Type B pancreatic cell (in vitro differentiated cells): ENCODE measurements around the gene POLA1. TPM values are rescaled to one million over a fixed set of nuclear protein-coding genes. Genes with fewer than 3 reads are reported as not detected.

ENCODE experiments used
- DNase-seq: peaks from one replicate; pipeline ENCODE4 v3.0.0; 2021; ENCODE audit warnings: mixed read lengths; ENCODE audit not compliant: unreplicated experiment; ENCODE audit errors: extremely low spot score
- H3K27ac Mint-ChIP-seq: 2 replicates; pipeline ENCODE4 v1.8.0; 2021; ENCODE audit warnings: mild to moderate bottlenecking, mixed read lengths
- H3K27me3 Mint-ChIP-seq: 2 replicates; pipeline ENCODE4 v1.8.0; 2021; ENCODE audit warnings: mixed read lengths
- H3K36me3 Mint-ChIP-seq: 2 replicates; pipeline ENCODE4 v1.8.0; 2021; ENCODE audit warnings: mixed read lengths
- H3K4me1 Mint-ChIP-seq: one replicate; pipeline ENCODE4 v1.8.0; 2021; ENCODE audit warnings: mixed read lengths; ENCODE audit not compliant: unreplicated experiment
- H3K4me3 Mint-ChIP-seq: 2 replicates; pipeline ENCODE4 v1.8.0; 2021; ENCODE audit warnings: mild to moderate bottlenecking, mixed read lengths
- H3K9me3 Mint-ChIP-seq: 2 replicates; pipeline ENCODE4 v1.8.0; 2021; ENCODE audit warnings: mixed read lengths
- total RNA-seq: library from RNA; stranded (reverse); gene quantifications from 2 replicates; pipeline ENCODE4 v1.2.1, GENCODE V29; 2021; ENCODE audit warnings: low replicate concordance
- TF ChIP-seq, protein P1 (sequence below): fragments of 200-600 bp; sonication (generic); conservative IDR thresholded peaks from 2 replicates; pipeline ENCODE4 v1.5.0; 2021; ENCODE audit warnings: antibody characterized with exemption, mild to moderate bottlenecking

The POLA1 gene
- total RNA-seq, 1 donor from 2014 or later = 44.4 TPM

DNA sequence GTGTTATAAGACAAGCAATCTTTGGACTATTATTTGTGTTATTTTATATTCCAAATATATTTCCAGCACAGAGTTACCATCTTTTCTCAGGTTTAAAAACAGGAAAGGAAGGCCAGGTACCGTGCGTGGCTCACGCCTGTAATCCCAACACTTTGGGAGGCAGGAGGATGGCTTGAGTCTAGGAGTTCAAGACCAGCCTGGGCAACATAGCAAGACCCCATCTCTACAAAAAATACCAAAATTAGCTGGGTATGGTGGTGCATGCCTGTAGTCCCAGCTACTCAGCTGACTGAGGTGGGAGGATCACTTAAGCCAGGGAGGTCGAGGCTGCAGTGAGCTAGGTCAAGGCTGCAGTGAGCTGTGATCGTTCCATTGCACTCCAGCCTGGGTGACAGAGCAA lies 140.0 kb downstream of the POLA1 start:
- TF ChIP-seq, protein P1, sequence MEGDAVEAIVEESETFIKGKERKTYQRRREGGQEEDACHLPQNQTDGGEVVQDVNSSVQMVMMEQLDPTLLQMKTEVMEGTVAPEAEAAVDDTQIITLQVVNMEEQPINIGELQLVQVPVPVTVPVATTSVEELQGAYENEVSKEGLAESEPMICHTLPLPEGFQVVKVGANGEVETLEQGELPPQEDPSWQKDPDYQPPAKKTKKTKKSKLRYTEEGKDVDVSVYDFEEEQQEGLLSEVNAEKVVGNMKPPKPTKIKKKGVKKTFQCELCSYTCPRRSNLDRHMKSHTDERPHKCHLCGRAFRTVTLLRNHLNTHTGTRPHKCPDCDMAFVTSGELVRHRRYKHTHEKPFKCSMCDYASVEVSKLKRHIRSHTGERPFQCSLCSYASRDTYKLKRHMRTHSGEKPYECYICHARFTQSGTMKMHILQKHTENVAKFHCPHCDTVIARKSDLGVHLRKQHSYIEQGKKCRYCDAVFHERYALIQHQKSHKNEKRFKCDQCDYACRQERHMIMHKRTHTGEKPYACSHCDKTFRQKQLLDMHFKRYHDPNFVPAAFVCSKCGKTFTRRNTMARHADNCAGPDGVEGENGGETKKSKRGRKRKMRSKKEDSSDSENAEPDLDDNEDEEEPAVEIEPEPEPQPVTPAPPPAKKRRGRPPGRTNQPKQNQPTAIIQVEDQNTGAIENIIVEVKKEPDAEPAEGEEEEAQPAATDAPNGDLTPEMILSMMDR = no peak
- Mint-ChIP-seq H3K9me3 (no peaks in the 10 kb centered on the region), H3K4me3 (no peak overlapping the region), H3K27me3 (no peaks in the 10 kb centered on the region), H3K27ac (no peak overlapping the region), H3K36me3 (peaks cover 18% of the 10 kb centered on the region), H3K4me1 (peaks cover 1% of the 10 kb centered on the region)
- DNase-seq = no peak

DNA sequence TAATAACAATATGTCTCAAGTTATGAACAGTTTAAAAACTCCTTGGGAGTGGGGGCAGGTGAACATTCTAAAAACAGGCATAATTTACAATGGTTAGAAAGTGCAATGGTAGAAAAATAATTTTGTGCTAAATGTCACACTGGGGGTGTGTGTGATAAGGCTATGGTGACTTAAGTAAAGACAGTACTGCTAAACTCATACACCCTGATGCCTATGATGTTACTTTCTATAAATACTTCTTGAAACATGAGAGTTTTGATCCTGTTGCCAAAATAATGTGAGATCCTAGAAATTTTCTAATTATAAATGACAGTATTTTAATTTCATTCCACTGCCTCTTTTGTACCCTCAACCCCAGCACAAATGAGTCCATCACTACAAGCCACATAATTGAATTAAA lies 144.2 kb downstream of the POLA1 start:
- TF ChIP-seq, protein P1 = no peak
- H3K27me3 Mint-ChIP-seq = no peaks in the 10 kb centered on the region
- H3K4me1 Mint-ChIP-seq = peaks cover 15% of the 10 kb centered on the region
- H3K27ac Mint-ChIP-seq = no peak overlapping the region
- H3K4me3 Mint-ChIP-seq = no peak overlapping the region
- no peak for DNase-seq
- H3K36me3 Mint-ChIP-seq = peaks cover 8% of the 10 kb centered on the region
- H3K9me3 Mint-ChIP-seq = no peaks in the 10 kb centered on the region

DNA sequence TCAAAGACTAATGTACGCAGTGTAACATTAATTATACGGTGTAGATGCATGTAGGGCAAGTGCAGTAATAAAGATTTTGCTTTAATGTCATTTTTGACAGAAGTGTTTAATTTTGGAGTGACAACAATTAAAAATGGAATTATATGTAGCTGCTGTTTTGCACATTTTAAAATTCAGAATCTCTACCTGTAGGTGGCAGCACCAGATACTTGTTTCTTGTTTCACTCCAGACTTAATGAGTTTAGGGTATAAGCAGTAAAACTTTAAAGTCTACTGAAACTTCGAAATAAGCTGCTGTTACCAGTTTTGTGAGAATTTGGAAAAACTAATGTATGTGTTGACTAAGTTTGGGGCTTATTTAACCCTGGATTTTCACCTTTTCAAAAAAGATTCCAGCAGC lies 144.9 kb downstream of the POLA1 start:
- no peak for DNase-seq
- Mint-ChIP-seq H3K36me3 (peaks cover 13% of the 10 kb centered on the region), H3K4me1 (peaks cover 15% of the 10 kb centered on the region), H3K27ac (no peak overlapping the region), H3K4me3 (no peak overlapping the region), H3K9me3 (no peaks in the 10 kb centered on the region), H3K27me3 (no peaks in the 10 kb centered on the region)
- TF ChIP-seq, protein P1 = peak; percentile 87

DNA sequence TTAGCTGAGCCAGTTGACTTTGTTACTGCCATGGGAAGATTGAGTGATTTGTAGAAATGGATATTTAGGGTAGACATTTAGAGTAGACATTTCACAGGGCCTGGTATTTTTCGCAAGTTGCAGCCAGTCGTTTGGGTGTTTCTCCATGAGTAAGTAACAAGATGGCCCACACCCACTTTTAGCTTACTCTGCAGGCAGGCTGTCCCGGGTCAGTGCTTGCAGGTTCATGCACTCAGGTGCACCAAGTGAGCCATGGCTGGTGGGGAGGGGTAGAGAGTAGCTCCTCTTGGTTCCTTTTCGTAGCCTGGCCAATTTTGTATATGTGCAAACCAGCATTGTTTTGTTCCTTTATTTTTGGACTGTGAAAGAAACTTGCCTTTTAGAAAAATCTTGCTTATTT lies 145.6 kb downstream of the POLA1 start:
- no peak for DNase-seq
- H3K27ac Mint-ChIP-seq = no peak overlapping the region
- H3K4me1 Mint-ChIP-seq = peaks cover 15% of the 10 kb centered on the region
- no peaks in the 10 kb centered on the region for H3K27me3 Mint-ChIP-seq
- H3K36me3 Mint-ChIP-seq = peaks cover 13% of the 10 kb centered on the region
- no peak overlapping the region for H3K4me3 Mint-ChIP-seq
- TF ChIP-seq, protein P1 = no peak
- no peaks in the 10 kb centered on the region for H3K9me3 Mint-ChIP-seq

DNA sequence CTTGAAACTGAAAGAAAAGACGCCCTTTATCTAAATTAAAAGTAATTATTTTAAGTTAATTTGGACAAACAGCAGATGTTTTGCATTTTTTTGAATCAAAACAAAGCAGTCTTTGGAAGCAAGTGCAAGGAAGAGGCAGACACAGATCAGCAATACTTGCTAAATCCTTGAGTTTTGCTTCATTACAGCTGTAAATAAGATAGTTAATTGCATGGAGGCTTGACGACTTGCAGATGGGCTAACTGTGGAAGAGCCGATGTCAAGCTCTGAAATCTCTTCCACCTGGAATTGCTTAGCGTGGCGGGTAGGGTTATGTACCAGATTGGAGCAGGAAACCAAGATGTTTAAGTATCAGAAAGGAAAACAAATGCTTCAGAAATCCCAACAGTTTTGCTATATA lies 148.8 kb downstream of the POLA1 start:
- no peak for DNase-seq
- H3K27ac Mint-ChIP-seq = no peak overlapping the region
- no peaks in the 10 kb centered on the region for H3K27me3 Mint-ChIP-seq
- no peaks in the 10 kb centered on the region for H3K9me3 Mint-ChIP-seq
- TF ChIP-seq, protein P1 = no peak
- H3K4me3 Mint-ChIP-seq = no peak overlapping the region
- peaks cover 15% of the 10 kb centered on the region for H3K4me1 Mint-ChIP-seq
- H3K36me3 Mint-ChIP-seq = peaks cover 9% of the 10 kb centered on the region

DNA sequence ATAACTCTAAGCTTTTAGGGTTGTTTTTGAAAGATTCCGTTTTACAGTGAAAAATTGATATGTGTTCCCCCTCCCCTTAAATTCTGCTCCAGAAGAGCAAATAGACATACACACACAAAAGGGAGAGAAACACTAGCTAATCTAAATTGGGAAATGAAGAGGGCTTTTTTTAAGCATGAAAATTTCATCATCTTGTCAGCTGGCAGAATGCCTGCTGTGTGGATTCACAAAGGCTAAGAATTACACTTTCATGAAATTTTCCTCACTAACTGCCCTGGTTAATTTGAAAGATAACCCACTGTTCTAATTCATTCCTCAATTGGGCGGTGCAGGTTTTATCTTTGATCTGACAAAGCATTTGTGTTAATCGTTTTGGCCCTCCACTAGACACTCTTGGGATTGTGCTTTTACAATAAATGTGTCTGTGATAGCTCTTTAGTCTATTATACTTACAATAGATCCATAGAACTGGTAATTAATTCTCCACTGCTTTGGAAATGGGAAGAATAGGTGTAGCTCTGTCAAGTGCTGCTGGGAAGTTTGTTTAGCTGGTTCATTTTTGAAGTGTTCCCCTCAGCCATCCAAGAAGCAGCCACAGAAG lies 152.9 kb downstream of the POLA1 start:
- H3K27ac Mint-ChIP-seq = no peak overlapping the region
- H3K27me3 Mint-ChIP-seq = no peaks in the 10 kb centered on the region
- TF ChIP-seq, protein P1 = no peak
- no peak overlapping the region for H3K4me3 Mint-ChIP-seq
- H3K9me3 Mint-ChIP-seq = no peaks in the 10 kb centered on the region
- H3K4me1 Mint-ChIP-seq = no peaks in the 10 kb centered on the region
- no peak for DNase-seq
- H3K36me3 Mint-ChIP-seq = peaks cover 11% of the 10 kb centered on the region
